K562 (cell line): ENCODE results near the gene KCTD1. TPM values are rescaled to one million over a fixed set of nuclear protein-coding genes. Genes with fewer than 3 reads are reported as not detected.

Source experiments
- ATAC-seq: fragments of 200-7000 bp; cut with Tn5 transposase; 3 replicates; pipeline ENCODE4 v1.9.1; 2020; ENCODE audit warnings: moderate library complexity
- BruUV-seq: library from RNA; stranded (reverse); fragments of 400-500 nt; replicated peaks from 2 replicates; lab custom pipeline; 2021; lab: Mats Ljungman, UMichigan
- CTCF ChIA-PET: fragments of 300-600 bp; formaldehyde crosslinking; extraction: SDS; loops from one replicate; lab custom pipeline; 2021; ENCODE audit warnings: low intra/inter-chr PET ratio; lab: Yijun Ruan, JAX
- POLR2A ChIA-PET: fragments of 300-600, 350-650 bp; sonication (Branson Sonifier 250); formaldehyde crosslinking; extraction: SDS; loops from one replicate; lab custom pipeline; 2021; ENCODE audit warnings: antibody characterized with exemption, inconsistent platforms; lab: Yijun Ruan, JAX
- DNase-seq, 4 experiments: peaks; one replicate each; pipeline versions ENCODE4 v3.0.0 to v3.0.0-alpha.2; 2011 to 2018; ENCODE audit warnings: low spot score in 3 of 4, mixed read lengths in 3 of 4; ENCODE audit errors: extremely low read depth in 1 of 4
- FAIRE-seq: peaks from 2 replicates; lab custom pipeline; 2011; peaks lifted over from hg19 to GRCh38; lab: Jason Lieb, UNC
- H2AFZ ChIP-seq: 2 replicates; pipeline ENCODE4 v1.6.0; 2011; ENCODE audit warnings: low read depth, low read length, control low read depth, inconsistent platforms
- H3K27ac ChIP-seq: fragments of 200-600 bp; 3 replicates; pipeline ENCODE4 v1.8.0; 2011; ENCODE audit warnings: low read depth, mild to moderate bottlenecking, control low read depth, inconsistent platforms, low read length, moderate library complexity, mixed read lengths; ENCODE audit errors: extremely low read depth
- H3K27me3 ChIP-seq, 2 experiments: fragments of 300-600 bp in 1 of 2; 2 replicates in 1 of 2; 3 replicates in 1 of 2; pipeline versions ENCODE4 v1.6.0 to v1.8.0; 2011; ENCODE audit warnings: inconsistent platforms in 2 of 2, low read length in 2 of 2, mild to moderate bottlenecking in 1 of 2, mixed read lengths in 1 of 2, moderate library complexity in 1 of 2; ENCODE audit not compliant: control insufficient read depth in 2 of 2, insufficient read depth in 2 of 2
- H3K36me3 ChIP-seq: fragments of 300-600 bp; 3 replicates; pipeline ENCODE4 v1.8.0; 2011; ENCODE audit warnings: mild to moderate bottlenecking, low read length, inconsistent platforms; ENCODE audit not compliant: control insufficient read depth, insufficient read depth
- H3K4me1 ChIP-seq, 2 experiments: fragments of 200-600 bp in 1 of 2; replicated peaks in 1 of 2; 2 replicates in 1 of 2; 3 replicates in 1 of 2; pipeline versions ENCODE4 v1.5.1 to v1.8.0; 2011; ENCODE audit warnings: inconsistent platforms in 2 of 2, low read length in 2 of 2, mild to moderate bottlenecking in 1 of 2, mixed read lengths in 1 of 2, moderate library complexity in 1 of 2; ENCODE audit not compliant: control insufficient read depth in 2 of 2, insufficient read depth in 2 of 2
- H3K4me2 ChIP-seq: 2 replicates; pipeline ENCODE4 v1.6.1; 2011; ENCODE audit warnings: low read length, control low read depth, inconsistent platforms, mixed read lengths; ENCODE audit not compliant: insufficient read depth
- H3K4me3 ChIP-seq: fragments of 200-600 bp; sonication (generic), shearing (Covaris generic); 2 replicates; pipeline ENCODE4 v1.5.1; 2016; ENCODE audit warnings: control low read depth, inconsistent platforms
- H3K79me2 ChIP-seq: fragments of 200-600 bp; 3 replicates; pipeline ENCODE4 v1.8.0; 2011; ENCODE audit warnings: low read length, inconsistent platforms; ENCODE audit not compliant: control insufficient read depth, insufficient read depth
- H3K9ac ChIP-seq, 2 experiments: 2 replicates each; pipeline versions ENCODE4 v1.6.0 to v1.6.1; 2011; ENCODE audit warnings: low read depth in 2 of 2, low read length in 2 of 2, control low read depth in 1 of 2, inconsistent platforms in 1 of 2, mild to moderate bottlenecking in 1 of 2, mixed read lengths in 1 of 2; ENCODE audit not compliant: insufficient read depth in 1 of 2
- H3K9me1 ChIP-seq: one replicate; pipeline ENCODE4 v1.6.0; 2011; ENCODE audit warnings: inconsistent platforms, mild to moderate bottlenecking, low read length, moderate library complexity; ENCODE audit not compliant: control insufficient read depth, insufficient read depth
- H3K9me3 ChIP-seq: replicated peaks from 2 replicates; pipeline ENCODE4 v1.5.1; 2011; ENCODE audit warnings: low read depth, low read length, inconsistent platforms; ENCODE audit not compliant: control insufficient read depth, insufficient read depth
- H4K20me1 ChIP-seq: replicated peaks from 2 replicates; pipeline ENCODE4 v1.6.1; 2011; ENCODE audit warnings: low read length, inconsistent platforms, mixed read lengths; ENCODE audit not compliant: control insufficient read depth, insufficient read depth
- CEBPB ChIP-seq: fragments of 450-650 bp; IDR thresholded peaks from 2 replicates; pipeline ENCODE4 v1.6.1; 2016; ENCODE audit warnings: missing genetic modification characterization, missing compliant biosample characterization
- HMGN3 ChIP-seq: IDR thresholded peaks from 2 replicates; pipeline ENCODE4 v1.6.1; 2011; ENCODE audit warnings: borderline replicate concordance, low read depth, mild to moderate bottlenecking, mixed read lengths, low read length; ENCODE audit not compliant: insufficient read length; ENCODE audit errors: extremely low read depth
- HNRNPLL ChIP-seq: fragments of 200-400 bp; formaldehyde crosslinking; IDR thresholded peaks from 2 replicates; pipeline ENCODE4 v1.6.1; 2017; ENCODE audit warnings: low read length, low read depth, mild to moderate bottlenecking; ENCODE audit not compliant: poor library complexity, severe bottlenecking
- KLF6 ChIP-seq: fragments of 250-450 bp; sonication (Bioruptor Pico); IDR thresholded peaks from 2 replicates; pipeline ENCODE4 v1.4.0; 2020; ENCODE audit warnings: mild to moderate bottlenecking, moderate library complexity, borderline replicate concordance
- PRPF4 ChIP-seq: fragments of 200-400 bp; formaldehyde crosslinking; IDR thresholded peaks from one replicate; pipeline ENCODE4 v1.6.1; 2017; ENCODE audit warnings: low read length, low read depth, mild to moderate bottlenecking; ENCODE audit not compliant: insufficient read depth, poor library complexity, severe bottlenecking
- SRSF7 ChIP-seq: fragments of 200-400 bp; formaldehyde crosslinking; optimal IDR thresholded peaks from 2 replicates; pipeline ENCODE3; 2017; ENCODE audit warnings: mild to moderate bottlenecking, low read depth, low read length
- TARDBP ChIP-seq: fragments of 450-650 bp; IDR thresholded peaks from 2 replicates; pipeline ENCODE4 v1.6.1; 2016
- ZBTB8A ChIP-seq: fragments of 450-650 bp; IDR thresholded peaks from 2 replicates; pipeline ENCODE4 v1.6.1; 2018; ENCODE audit warnings: mild to moderate bottlenecking, moderate library complexity; ENCODE audit not compliant: partially characterized antibody
- whole genome bisulfite sequencing: fragments of 100-300 bp; shearing (Covaris generic); methylation state at CpG from one replicate; pipeline ENCODE4 v1.1.6; 2016; ENCODE audit warnings: low coverage, mixed read lengths; ENCODE audit not compliant: insufficient coverage; ENCODE audit errors: missing lambda C conversion rate; 5-methylcytosine and 5-hydroxymethylcytosine counted together
- in situ Hi-C: fragments of 300-500 bp; cut with MboI; formaldehyde crosslinking; loops from 4 replicates; pipeline ENCODE4 v1.15.0; 2018; ENCODE audit warnings: inconsistent platforms, mixed read lengths
- intact Hi-C: fragments of 100-400 bp; cut with micrococcal nuclease; formaldehyde crosslinking; loops from 2 replicates; pipeline ENCODE4 v1.14.2; 2022
- polyA plus RNA-seq, 8 experiments: library from polyadenylated mRNA; depleted of rRNA in 4 of 8; stranded (reverse) in 5 of 8; unstranded in 3 of 8; fragments of >200 nt; fragmentation: Nextera tagmentation in 2 of 8; fragmentation: Illumina TruSeq in 1 of 8; extraction: Ambion mirVana in 2 of 8; extraction: Trizol in 1 of 8; gene quantifications; 2 replicates each; pipeline versions ENCODE4 v1.2.1 to v1.2.3, GENCODE V29; 2011 to 2014; ENCODE audit warnings: inconsistent platforms in 1 of 8, missing spikeins in 1 of 8
- total RNA-seq, 7 experiments: library from RNA; depleted of rRNA in 6 of 7; stranded (reverse); fragments of >200 nt in 6 of 7; fragmentation: Illumina TruSeq in 2 of 7; extraction: Trizol in 2 of 7; gene quantifications; 2 replicates each; pipeline versions ENCODE4 v1.2.1 to v1.2.3, GENCODE V29; 2011 to 2021; ENCODE audit warnings: low replicate concordance in 1 of 7
- TF ChIP-seq, protein P1 (sequence below): fragments of 250-450 bp; sonication (Bioruptor Pico); IDR thresholded peaks from 2 replicates; pipeline ENCODE4 v1.5.0; 2020; ENCODE audit warnings: mild to moderate bottlenecking
- TF ChIP-seq, protein P2 (sequence below): fragments of 250-450 bp; sonication (Bioruptor Pico); IDR thresholded peaks from 2 replicates; pipeline ENCODE4 v1.5.0; 2021
- TF ChIP-seq, protein P3 (sequence below), 2 experiments: IDR thresholded peaks; 2 replicates each; pipeline ENCODE4 v1.6.1; 2012; ENCODE audit warnings: improper control_type of control experiment in 2 of 2, low read depth in 2 of 2, low read length in 2 of 2, borderline replicate concordance in 1 of 2

The KCTD1 gene
- total and polyA plus RNA-seq, 9 of the 15 experiments (the other 6 are each of a cell fraction or from before 2014, with no cell fraction given): not detected

DNA sequence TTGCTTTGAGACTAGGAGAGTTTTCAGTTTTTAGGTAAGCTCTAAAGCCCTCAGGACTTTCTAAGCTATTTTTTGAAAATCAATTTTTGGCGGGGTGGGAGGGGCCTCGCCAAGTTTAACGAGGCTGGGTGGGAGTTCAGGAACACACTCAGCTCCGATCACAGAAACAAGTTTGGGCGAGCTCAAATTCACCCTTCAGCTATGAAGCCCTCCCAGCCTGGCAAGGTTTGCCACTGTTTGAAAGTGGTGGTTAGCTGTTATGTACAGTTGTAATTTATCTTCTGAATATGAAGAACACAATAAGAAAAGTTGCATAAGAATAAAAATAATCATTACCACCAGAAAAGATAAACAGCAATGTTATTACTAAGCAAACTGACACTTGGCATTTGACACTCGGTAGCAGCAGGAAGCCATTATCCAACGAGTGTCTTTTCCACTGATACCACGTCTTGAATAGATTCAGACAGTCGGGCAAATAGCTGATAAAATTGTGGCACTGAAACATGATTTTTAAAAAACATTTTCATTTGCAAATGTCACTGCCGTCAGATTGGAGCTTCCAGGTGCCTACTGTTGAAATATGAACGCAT lies 59.8 kb downstream of the KCTD1 start (continued):
- no peak for TF ChIP-seq TARDBP
- TF ChIP-seq, protein P1, sequence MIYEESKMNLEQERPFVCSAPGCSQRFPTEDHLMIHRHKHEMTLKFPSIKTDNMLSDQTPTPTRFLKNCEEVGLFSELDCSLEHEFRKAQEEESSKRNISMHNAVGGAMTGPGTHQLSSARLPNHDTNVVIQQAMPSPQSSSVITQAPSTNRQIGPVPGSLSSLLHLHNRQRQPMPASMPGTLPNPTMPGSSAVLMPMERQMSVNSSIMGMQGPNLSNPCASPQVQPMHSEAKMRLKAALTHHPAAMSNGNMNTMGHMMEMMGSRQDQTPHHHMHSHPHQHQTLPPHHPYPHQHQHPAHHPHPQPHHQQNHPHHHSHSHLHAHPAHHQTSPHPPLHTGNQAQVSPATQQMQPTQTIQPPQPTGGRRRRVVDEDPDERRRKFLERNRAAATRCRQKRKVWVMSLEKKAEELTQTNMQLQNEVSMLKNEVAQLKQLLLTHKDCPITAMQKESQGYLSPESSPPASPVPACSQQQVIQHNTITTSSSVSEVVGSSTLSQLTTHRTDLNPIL (CRISPR knock-in tag): no peak
- no peak for TF ChIP-seq HMGN3
- TF ChIP-seq, protein P2, sequence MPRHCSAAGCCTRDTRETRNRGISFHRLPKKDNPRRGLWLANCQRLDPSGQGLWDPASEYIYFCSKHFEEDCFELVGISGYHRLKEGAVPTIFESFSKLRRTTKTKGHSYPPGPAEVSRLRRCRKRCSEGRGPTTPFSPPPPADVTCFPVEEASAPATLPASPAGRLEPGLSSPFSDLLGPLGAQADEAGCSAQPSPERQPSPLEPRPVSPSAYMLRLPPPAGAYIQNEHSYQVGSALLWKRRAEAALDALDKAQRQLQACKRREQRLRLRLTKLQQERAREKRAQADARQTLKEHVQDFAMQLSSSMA: no peak
- TF ChIP-seq ZBTB8A: no peak
- TF ChIP-seq, all 486 proteins: peak for 0

DNA sequence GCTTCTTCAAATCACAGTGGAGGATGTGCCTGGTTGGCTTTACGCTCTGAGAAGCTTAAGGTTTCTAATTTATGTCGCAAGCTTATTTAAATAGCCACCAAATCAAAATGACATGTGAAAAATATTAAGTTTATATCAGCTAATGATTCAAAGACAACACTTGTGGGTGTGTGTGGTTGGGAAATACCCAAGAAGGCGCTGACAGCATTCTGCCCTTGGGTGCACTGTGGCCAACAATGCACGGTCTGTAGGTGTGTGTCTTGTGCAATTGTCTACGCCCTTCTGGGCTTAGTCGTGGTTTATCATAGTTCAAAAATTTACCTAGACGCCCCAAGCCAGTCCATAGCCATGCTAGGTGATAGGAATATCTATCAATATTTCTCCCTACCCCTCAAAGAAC lies 60.9 kb downstream of the KCTD1 start:
- no TSS peak for BruUV-seq
- FAIRE-seq: no peak
- H3K36me3 ChIP-seq: no peaks in the 10 kb centered on the region
- CTCF ChIA-PET: no interaction called here
- POLR2A ChIA-PET: interaction anchor here (0.6 kb wide), 2 partner anchors 34 to 267 kb away, joined by 3 to 5 read pairs; no protein-coding TSS in a partner anchor
- H3K4me2 ChIP-seq: no peak overlapping the region
- no peaks in the 10 kb centered on the region for H3K9me3 ChIP-seq
- no peak for ATAC-seq
- no peaks in the 10 kb centered on the region for H3K79me2 ChIP-seq
- 1% methylated on average over 7 of the region's 7 CpGs for WGBS
- no peak overlapping the region for H3K9ac ChIP-seq
- no peaks in the 10 kb centered on the region for H4K20me1 ChIP-seq
- intact Hi-C loops (no loop called here), in situ Hi-C loops (no loop called here)
- H3K27me3 ChIP-seq: peaks cover 4 to 5% of the 10 kb centered on the region in 2 experiments; a peak in 3 of 5 replicates
- no peaks in the 10 kb centered on the region for H3K4me1 ChIP-seq
- H2AFZ ChIP-seq: no peak overlapping the region
- DNase-seq: no peak
- H3K4me3 ChIP-seq: no peak overlapping the region
- H3K9me1 ChIP-seq: no peaks in the 10 kb centered on the region
- no peak overlapping the region for H3K27ac ChIP-seq
- no peak for TF ChIP-seq PRPF4
- 0 out of 2 replicates have a peak, but pooled peaks have one; percentile 6 for TF ChIP-seq CEBPB (tag)
- TF ChIP-seq SRSF7: no peak
- TF ChIP-seq KLF6 (CRISPR knock-in tag): no peak
- no peak for TF ChIP-seq HNRNPLL
- TF ChIP-seq, protein P3, sequence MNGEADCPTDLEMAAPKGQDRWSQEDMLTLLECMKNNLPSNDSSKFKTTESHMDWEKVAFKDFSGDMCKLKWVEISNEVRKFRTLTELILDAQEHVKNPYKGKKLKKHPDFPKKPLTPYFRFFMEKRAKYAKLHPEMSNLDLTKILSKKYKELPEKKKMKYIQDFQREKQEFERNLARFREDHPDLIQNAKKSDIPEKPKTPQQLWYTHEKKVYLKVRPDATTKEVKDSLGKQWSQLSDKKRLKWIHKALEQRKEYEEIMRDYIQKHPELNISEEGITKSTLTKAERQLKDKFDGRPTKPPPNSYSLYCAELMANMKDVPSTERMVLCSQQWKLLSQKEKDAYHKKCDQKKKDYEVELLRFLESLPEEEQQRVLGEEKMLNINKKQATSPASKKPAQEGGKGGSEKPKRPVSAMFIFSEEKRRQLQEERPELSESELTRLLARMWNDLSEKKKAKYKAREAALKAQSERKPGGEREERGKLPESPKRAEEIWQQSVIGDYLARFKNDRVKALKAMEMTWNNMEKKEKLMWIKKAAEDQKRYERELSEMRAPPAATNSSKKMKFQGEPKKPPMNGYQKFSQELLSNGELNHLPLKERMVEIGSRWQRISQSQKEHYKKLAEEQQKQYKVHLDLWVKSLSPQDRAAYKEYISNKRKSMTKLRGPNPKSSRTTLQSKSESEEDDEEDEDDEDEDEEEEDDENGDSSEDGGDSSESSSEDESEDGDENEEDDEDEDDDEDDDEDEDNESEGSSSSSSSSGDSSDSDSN (IDR thresholded peaks at IDR 0.05; ENCODE audit: borderline replicate concordance in 1 of 2, low read depth in 2 of 2, low read length in 2 of 2): no peak
